Measurements from ENCODE around the gene PCP4. TPM values are rescaled to one million over a fixed set of nuclear protein-coding genes. Genes with fewer than 3 reads are reported as not detected.

PCP4 gene
- total and polyA plus RNA-seq, 9 of the 15 experiments (the other 6 are each of a cell fraction or from before 2014, with no cell fraction given), result not detected

GRCh38 chr21:39881661-39882060 lies 14.4 kb downstream of the PCP4 start:
- CTCF ChIA-PET (ENCODE audit: low intra/inter-chr PET ratio), result no interaction called here
- POLR2A ChIA-PET, result interaction anchor here (0.6 kb wide), 1 partner anchor 183 kb away, joined by 4 read pairs; no protein-coding TSS in a partner anchor
- Histone ChIP-seq H3K4me1 (replicated peaks in 1 of 2; ENCODE audit: control insufficient read depth in 2 of 2, insufficient read depth in 2 of 2, low read length in 2 of 2) (no peaks in the 10 kb centered on the region), H3K79me2 (ENCODE audit: control insufficient read depth, insufficient read depth, low read length) (no peaks in the 10 kb centered on the region), H3K36me3 (ENCODE audit: control insufficient read depth, insufficient read depth, low read length) (no peaks in the 10 kb centered on the region), H4K20me1 (replicated peaks; ENCODE audit: control insufficient read depth, insufficient read depth, low read length) (no peaks in the 10 kb centered on the region), H3K9me1 (ENCODE audit: control insufficient read depth, insufficient read depth, low read length) (no peaks in the 10 kb centered on the region), H2AFZ (ENCODE audit: low read depth, low read length) (no peak overlapping the region), H3K9me3 (replicated peaks; ENCODE audit: control insufficient read depth, insufficient read depth, low read depth, low read length) (no peaks in the 10 kb centered on the region), H3K27me3 (ENCODE audit: control insufficient read depth in 2 of 2, insufficient read depth in 2 of 2, low read length in 2 of 2) (peaks cover 0 to 12% of the 10 kb centered on the region in 2 experiments; a peak in 2 of 5 replicates), H3K4me2 (ENCODE audit: insufficient read depth, low read length) (no peak overlapping the region), H3K9ac (ENCODE audit: insufficient read depth in 1 of 2, low read depth in 2 of 2, low read length in 2 of 2) (no peak overlapping the region), H3K27ac (ENCODE audit: extremely low read depth, low read depth, low read length) (no peak overlapping the region), H3K4me3 (no peak overlapping the region)
- in situ Hi-C loops (cut with MboI) (no loop called here), intact Hi-C loops (cut with micrococcal nuclease) (no loop called here)
- no peak for DNase-seq (ENCODE audit: extremely low read depth in 1 of 4, low spot score in 3 of 4)
- under 1% methylated on average over 8 of the region's 8 CpGs for WGBS (ENCODE audit: insufficient coverage, low coverage, missing lambda C conversion rate)
- no TSS peak for BruUV-seq (replicated peaks)
- no peak for FAIRE-seq
- no peak for ATAC-seq
- TF ChIP-seq BMI1 (IDR thresholded peaks at IDR 0.05; ENCODE audit: low read length), result no peak

- Histone ChIP-seq H3K79me2 (ENCODE audit: control insufficient read depth, insufficient read depth, low read length) (no peaks in the 10 kb centered on the region), H3K27ac (ENCODE audit: extremely low read depth, low read depth, low read length) (no peak overlapping the region), H3K27me3 (ENCODE audit: control insufficient read depth in 2 of 2, insufficient read depth in 2 of 2, low read length in 2 of 2) (peaks cover 0 to 12% of the 10 kb centered on the region in 2 experiments; a peak in 2 of 5 replicates), H3K4me3 (no peak overlapping the region), H3K9me1 (ENCODE audit: control insufficient read depth, insufficient read depth, low read length) (no peaks in the 10 kb centered on the region), H2AFZ (ENCODE audit: low read depth, low read length) (no peak overlapping the region), H3K9me3 (replicated peaks; ENCODE audit: control insufficient read depth, insufficient read depth, low read depth, low read length) (no peaks in the 10 kb centered on the region), H3K4me2 (ENCODE audit: insufficient read depth, low read length) (no peak overlapping the region), H3K4me1 (replicated peaks in 1 of 2; ENCODE audit: control insufficient read depth in 2 of 2, insufficient read depth in 2 of 2, low read length in 2 of 2) (no peaks in the 10 kb centered on the region), H4K20me1 (replicated peaks; ENCODE audit: control insufficient read depth, insufficient read depth, low read length) (no peaks in the 10 kb centered on the region), H3K36me3 (ENCODE audit: control insufficient read depth, insufficient read depth, low read length) (no peaks in the 10 kb centered on the region), H3K9ac (ENCODE audit: insufficient read depth in 1 of 2, low read depth in 2 of 2, low read length in 2 of 2) (no peak overlapping the region)
- in situ Hi-C loops (cut with MboI) (no loop called here), intact Hi-C loops (cut with micrococcal nuclease) (no loop called here)
- POLR2A ChIA-PET, result no interaction called here
- no TSS peak for BruUV-seq (replicated peaks)
- CTCF ChIA-PET (ENCODE audit: low intra/inter-chr PET ratio), result no interaction called here
- DNase-seq (ENCODE audit: extremely low read depth in 1 of 4, low spot score in 3 of 4) (no peak), FAIRE-seq (no peak), ATAC-seq (no peak)
- WGBS (ENCODE audit: insufficient coverage, low coverage, missing lambda C conversion rate), result 0% methylated on average over 13 of the region's 13 CpGs
- TF ChIP-seq ZNF780A (CRISPR knock-in tag; IDR thresholded peaks at IDR 0.05), result no peak
- TF ChIP-seq MBD2 (IDR thresholded peaks at IDR 0.05; ENCODE audit: borderline replicate concordance, low read depth), result no peak
- no peak for TF ChIP-seq CREB3L1 (IDR thresholded peaks at IDR 0.05; ENCODE audit: borderline replicate concordance, low read depth)
- TF ChIP-seq TCF15 (CRISPR knock-in tag; IDR thresholded peaks at IDR 0.05), result no peak
- no peak for TF ChIP-seq GATAD2B (IDR thresholded peaks at IDR 0.05; ENCODE audit: borderline replicate concordance)
- no peak for TF ChIP-seq PRPF4 (IDR thresholded peaks at IDR 0.05; ENCODE audit: insufficient read depth, low read depth, low read length, poor library complexity, severe bottlenecking)
- no peak for TF ChIP-seq HMGN3 (IDR thresholded peaks at IDR 0.05; ENCODE audit: borderline replicate concordance, extremely low read depth, insufficient read length, low read depth, low read length)
Observed at GRCh38 chr21:39882151-39882838, 15.1 kb downstream of the PCP4 start.

Measured in K562 (cell line).